Fibroblast of lung (primary cell): ENCODE results near the gene TNRC6C.

Experiments
- EZH2 ChIP-seq: IDR thresholded peaks from 2 replicates; pipeline ENCODE4 v1.5.1; 2012; ENCODE audit warnings: low read length, control low read depth, mild to moderate bottlenecking; ENCODE audit errors: missing control alignments
- TF ChIP-seq, protein P1 (sequence below), 2 donors: IDR thresholded peaks in 1 of 2; conservative IDR thresholded peaks in 1 of 2; 1 replicate in 1 of 2; 2 replicates in 1 of 2; pipeline ENCODE4 v1.5.1; 2011 to 2012; ENCODE audit warnings: low read length in 2 of 2, control low read depth in 1 of 2, inconsistent platforms in 1 of 2, low read depth in 1 of 2, mild to moderate bottlenecking in 1 of 2

DNA sequence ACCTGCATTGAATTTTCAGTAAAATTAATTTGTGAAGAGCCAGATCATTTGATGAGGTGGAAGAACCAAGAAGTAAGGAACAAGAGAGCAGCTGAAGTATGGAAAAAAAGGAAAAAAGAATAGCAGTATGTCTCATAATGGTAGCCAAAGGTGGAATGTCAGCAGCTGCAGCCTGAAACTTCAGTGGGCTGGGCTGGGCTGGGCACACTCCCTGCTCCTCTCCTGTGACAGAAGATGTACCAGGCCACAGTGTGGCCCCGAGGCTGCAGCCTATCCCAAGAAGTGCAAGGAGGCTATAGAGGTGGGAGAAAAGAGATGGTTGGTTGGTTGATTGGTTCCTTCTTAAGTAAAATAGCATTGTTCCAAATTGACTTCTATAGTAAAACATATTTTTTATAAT, 84.5 kb downstream of the TNRC6C start:
- TF ChIP-seq, protein P1, sequence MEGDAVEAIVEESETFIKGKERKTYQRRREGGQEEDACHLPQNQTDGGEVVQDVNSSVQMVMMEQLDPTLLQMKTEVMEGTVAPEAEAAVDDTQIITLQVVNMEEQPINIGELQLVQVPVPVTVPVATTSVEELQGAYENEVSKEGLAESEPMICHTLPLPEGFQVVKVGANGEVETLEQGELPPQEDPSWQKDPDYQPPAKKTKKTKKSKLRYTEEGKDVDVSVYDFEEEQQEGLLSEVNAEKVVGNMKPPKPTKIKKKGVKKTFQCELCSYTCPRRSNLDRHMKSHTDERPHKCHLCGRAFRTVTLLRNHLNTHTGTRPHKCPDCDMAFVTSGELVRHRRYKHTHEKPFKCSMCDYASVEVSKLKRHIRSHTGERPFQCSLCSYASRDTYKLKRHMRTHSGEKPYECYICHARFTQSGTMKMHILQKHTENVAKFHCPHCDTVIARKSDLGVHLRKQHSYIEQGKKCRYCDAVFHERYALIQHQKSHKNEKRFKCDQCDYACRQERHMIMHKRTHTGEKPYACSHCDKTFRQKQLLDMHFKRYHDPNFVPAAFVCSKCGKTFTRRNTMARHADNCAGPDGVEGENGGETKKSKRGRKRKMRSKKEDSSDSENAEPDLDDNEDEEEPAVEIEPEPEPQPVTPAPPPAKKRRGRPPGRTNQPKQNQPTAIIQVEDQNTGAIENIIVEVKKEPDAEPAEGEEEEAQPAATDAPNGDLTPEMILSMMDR (conservative IDR thresholded peaks at IDR 0.05 in 1 of 2, IDR thresholded peaks at IDR 0.05 in 1 of 2; ENCODE audit: low read depth in 1 of 2, low read length in 2 of 2): no peak
- no peak for TF ChIP-seq EZH2
